ENCODE data around the gene S100A14. TPM values are rescaled to one million over a fixed set of nuclear protein-coding genes. Genes with fewer than 3 reads are reported as not detected.

S100A14 gene
- total RNA-seq, 1 experiment from 2014 or later = 0.63 TPM

- Histone ChIP-seq H2BK15ac (ENCODE audit: low read depth, low read length) (no peak overlapping the region), H4K5ac (ENCODE audit: insufficient read length, low read depth, low read length) (no peak overlapping the region), H4K91ac (ENCODE audit: insufficient read length, low read depth, low read length) (no peak overlapping the region), H3K14ac (ENCODE audit: insufficient read depth, low read length) (no peak overlapping the region), H3K4me1 (ENCODE audit: insufficient read depth, low read length) (no peaks in the 10 kb centered on the region), H3K56ac (ENCODE audit: insufficient read length, low read depth, low read length) (no peak overlapping the region), H4K8ac (replicated peaks; ENCODE audit: insufficient read length, low read depth, low read length) (no peak overlapping the region), H3K18ac (ENCODE audit: insufficient read length, low read depth, low read length) (peak overlapping the region; percentile 23), H3K27ac (ENCODE audit: insufficient read length, low read depth, low read length) (no peak overlapping the region), H3K9ac (ENCODE audit: extremely low read depth, insufficient read length, low read length) (peak overlapping the region; percentile 15), H2AK5ac (ENCODE audit: insufficient read length, low read length) (no peak overlapping the region), H3K23me2 (ENCODE audit: insufficient read length, low read depth, low read length, poor library complexity, severe bottlenecking) (peaks cover 12% of the 10 kb centered on the region), H3T11ph (ENCODE audit: low read length) (no peak overlapping the region), H3K79me1 (ENCODE audit: insufficient read depth, low read depth, low read length, poor library complexity, severe bottlenecking) (no peaks in the 10 kb centered on the region), H3K4ac (ENCODE audit: low read depth, low read length) (no peak overlapping the region), H2BK5ac (ENCODE audit: insufficient read length, low read length) (no peak overlapping the region), H3K23ac (ENCODE audit: insufficient read length, low read depth, low read length) (no peak overlapping the region), H2AFZ (ENCODE audit: low read length) (no peak overlapping the region), H3K27me3 (ENCODE audit: insufficient read depth, low read length) (no peaks in the 10 kb centered on the region), H4K20me1 (ENCODE audit: control insufficient read depth, insufficient read depth, insufficient read length) (no peaks in the 10 kb centered on the region), H2BK120ac (ENCODE audit: low read depth, low read length, poor library complexity, severe bottlenecking) (no peak overlapping the region), H2BK12ac (ENCODE audit: insufficient read length, low read depth, low read length) (no peak overlapping the region), H3K4me2 (ENCODE audit: insufficient read depth, insufficient read length, low read length) (peak overlapping the region; percentile 69), H3K79me2 (ENCODE audit: insufficient read depth, low read length) (peaks cover 4% of the 10 kb centered on the region; the same call in 1 of the 2 replicates), H2BK20ac (ENCODE audit: low read depth, low read length, poor library complexity, severe bottlenecking) (no peak overlapping the region), H3K9me3 (ENCODE audit: control insufficient read depth, low read depth, low read length) (no peaks in the 10 kb centered on the region)
- H3K27me3 Mint-ChIP-seq (ENCODE audit: low read depth) = no peaks in the 10 kb centered on the region
- peak overlapping the region; percentile 10 to 89 (median 38) for H3K27ac Mint-ChIP-seq
- H3K9me3 Mint-ChIP-seq = peaks cover 0 to 3% of the 10 kb centered on the region in 2 experiments; a peak in 1 of 5 replicates
- peaks cover 22 to 42% (median 35%) of the 10 kb centered on the region in 3 experiments for H3K36me3 Mint-ChIP-seq (ENCODE audit: insufficient read depth in 1 of 3, low read depth in 3 of 3)
- peaks cover 26 to 30% of the 10 kb centered on the region in 2 experiments for H3K4me1 Mint-ChIP-seq
- H3K4me3 Mint-ChIP-seq = peak overlapping the region; percentile 93 to 99
- DNase-seq = no peak
- TF ChIP-seq CTCF (conservative IDR thresholded peaks at IDR 0.05) = no peak
- WGBS (ENCODE audit: extremely low coverage, insufficient read length, low lambda C conversion rate) = no CpG with 5 or more reads among the region's 18 CpGs
Measured at GRCh38 chr1:153633161-153633753, 17.1 kb upstream of the S100A14 start.
